Hematopoietic multipotent progenitor cell treated with erythropoietin and hydrocortisone succinate and interleukin-3 and kit ligand, for 6 days (in vitro differentiated cells): ENCODE data around the gene PLD1.
"Not testable (repeated sequence)": the region's sequence is repeated elsewhere in the genome, so short reads cannot be mapped to it uniquely, and the experiment has no call there.

Experiments
- DNase-seq: peaks from one replicate; pipeline ENCODE4 v3.0.0-alpha.2; 2015

Gene PLD1

DNA sequence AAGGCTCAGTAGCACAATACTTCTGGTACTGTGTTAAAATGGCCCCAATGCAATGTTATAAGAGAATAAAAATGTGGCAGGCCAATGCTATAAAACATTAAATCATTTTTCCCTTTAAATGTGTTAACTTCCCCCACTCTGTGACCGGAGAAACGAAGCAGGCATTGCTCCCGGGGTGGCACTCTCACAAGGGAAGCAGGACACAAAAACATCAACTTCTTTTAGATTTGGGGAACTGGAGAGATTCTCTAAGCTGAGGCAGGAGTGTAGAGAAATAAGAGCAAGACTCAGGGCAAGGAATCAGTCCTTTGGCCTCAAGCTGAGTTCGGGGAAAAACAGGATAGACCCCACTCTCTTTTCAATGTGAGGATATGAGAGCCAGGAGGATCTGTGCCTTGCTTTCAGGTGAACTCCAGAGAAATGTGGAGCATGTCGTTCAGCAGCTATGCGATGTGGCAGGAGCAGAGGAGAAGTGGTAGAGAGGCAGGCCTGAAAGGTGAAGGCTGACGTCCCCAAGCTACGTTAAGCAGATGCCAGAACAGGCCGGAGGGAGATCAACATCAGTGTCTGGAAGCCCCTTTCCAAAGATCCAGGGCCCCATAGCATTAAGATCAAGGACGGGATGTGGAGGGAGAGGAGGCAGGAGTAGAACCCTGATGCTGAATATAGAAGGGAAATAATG, 160.2 kb downstream of the PLD1 start:
- no peak for DNase-seq

DNA sequence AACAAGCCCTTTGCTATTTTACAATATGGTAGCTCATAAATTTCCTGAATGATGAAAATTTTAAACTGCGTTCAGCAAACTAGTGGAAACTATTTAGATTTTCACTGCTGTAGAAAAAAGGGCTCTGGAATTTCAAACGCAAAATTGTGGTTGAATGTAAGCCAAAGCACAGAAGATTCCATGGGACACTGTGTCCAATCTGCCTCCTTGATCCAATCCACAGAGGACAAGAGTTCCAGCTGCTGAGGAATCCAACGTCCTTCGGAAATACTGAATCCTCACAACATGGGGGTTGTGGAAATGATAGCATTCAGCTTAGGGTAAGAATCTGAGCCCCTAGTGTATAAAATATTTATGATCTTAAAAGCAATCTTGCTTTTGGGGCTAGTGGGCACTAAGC, 161.0 kb downstream of the PLD1 start:
- no peak for DNase-seq

DNA sequence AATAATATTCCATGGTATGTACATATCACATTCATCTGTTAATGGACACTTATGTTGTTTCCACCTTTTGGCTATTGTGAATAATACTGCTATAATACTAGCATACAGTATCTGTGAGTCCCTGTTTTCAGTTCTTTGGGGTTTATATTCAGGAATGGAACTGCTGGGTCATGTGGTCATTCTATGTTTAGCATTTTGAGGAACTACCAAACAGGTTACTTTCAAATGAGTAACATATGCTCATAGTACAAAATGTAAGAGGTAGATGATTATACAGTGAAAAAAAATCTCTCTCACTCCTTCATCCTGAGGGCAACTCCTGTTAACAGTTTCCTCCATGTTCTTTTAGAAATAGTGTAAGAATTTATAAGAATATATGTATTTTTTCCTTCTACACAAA, 162.2 kb downstream of the PLD1 start:
- DNase-seq, result no peak

DNA sequence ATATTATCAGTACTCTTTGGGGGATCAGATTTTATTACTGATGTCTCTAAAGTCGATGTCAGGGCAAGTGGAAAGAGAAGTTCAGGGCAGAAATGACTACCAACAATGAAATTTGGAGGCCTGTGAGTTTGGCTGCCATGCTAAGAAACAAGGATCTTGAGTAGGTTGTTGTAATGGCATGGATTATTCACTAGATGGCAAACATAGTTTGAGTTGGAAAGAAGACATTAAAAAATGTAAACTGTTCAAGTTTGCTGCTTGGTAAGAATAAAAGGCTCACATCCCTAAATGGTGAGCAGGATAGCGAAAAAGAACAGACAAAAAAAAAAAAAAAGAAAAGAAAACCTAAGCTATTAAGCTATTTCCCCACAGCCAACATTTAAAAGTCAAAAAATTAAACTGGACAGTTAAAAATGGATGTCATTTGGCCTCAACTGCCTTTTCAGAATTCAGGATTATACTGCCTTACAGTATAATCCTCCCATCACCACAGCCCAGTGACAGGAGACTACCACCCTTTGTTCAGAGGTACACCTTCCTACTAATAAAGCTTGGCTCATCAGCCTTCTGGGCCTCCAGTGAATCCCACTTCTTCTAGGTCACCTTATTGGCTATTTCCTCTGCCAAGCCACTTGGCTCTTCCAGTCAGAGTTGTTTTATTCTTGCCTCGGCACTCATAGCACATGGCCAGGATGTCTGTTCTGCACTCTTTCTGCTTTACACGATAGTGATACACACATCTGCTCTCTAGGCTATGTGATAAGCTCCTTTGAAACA, 163.7 kb downstream of the PLD1 start:
- DNase-seq, result peak; percentile 70

DNA sequence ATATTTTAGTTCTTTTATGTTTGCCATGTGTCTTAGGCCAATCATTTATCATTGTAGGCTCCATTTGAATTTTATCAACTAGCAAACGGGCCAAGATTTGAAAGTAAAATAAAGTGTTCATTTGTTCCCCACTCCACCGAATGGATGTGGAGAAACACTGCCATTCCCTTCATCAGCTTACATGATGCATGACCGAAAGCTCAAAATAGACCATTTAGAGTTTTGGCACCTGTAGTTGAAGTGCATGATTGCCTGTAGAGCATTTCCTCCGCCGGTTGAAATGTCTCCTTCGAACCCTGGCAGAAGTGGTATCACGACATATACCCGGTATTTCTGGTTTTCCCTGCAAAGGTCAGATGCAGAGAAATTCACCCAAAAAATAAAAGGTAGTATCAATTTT, 165.6 kb downstream of the PLD1 start:
- no peak for DNase-seq

DNA sequence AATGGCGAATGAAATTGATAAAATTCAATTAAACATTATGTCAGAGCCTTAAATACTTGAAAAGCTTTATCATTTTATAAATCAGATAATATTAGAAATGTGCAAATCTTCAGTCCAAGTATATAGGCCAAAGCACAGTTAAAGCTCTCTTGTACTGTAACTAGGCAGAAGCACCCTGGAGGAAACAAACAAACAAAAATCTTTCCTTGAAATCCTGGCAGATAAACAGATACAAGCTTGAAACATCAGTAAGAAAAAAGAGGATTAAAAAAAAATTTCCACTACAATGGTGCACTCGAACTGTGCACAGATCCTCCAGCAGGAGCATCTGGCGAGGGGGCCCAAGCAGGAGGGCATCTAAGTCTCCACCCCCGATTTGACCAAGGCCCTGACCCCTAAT, 166.6 kb downstream of the PLD1 start:
- DNase-seq, result no peak

DNA sequence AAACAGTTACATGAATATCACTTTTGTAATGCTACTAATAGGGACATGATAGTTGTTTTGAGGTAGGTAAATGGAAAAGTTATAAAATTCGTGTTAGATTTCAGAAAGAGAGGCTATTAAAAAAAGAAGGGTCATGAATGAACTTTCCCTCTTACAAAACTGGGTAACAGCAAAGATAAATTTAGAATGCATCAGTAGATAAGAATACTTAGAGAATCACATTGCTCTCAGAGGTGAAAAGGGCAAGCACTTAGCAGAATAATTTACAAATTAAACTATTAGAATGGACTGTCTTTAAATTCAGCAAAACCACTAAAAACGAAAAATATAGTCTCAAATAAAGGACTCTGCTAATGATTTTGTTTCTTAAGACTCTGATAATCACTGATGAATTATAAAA, 167.2 kb downstream of the PLD1 start:
- DNase-seq, result no peak

DNA sequence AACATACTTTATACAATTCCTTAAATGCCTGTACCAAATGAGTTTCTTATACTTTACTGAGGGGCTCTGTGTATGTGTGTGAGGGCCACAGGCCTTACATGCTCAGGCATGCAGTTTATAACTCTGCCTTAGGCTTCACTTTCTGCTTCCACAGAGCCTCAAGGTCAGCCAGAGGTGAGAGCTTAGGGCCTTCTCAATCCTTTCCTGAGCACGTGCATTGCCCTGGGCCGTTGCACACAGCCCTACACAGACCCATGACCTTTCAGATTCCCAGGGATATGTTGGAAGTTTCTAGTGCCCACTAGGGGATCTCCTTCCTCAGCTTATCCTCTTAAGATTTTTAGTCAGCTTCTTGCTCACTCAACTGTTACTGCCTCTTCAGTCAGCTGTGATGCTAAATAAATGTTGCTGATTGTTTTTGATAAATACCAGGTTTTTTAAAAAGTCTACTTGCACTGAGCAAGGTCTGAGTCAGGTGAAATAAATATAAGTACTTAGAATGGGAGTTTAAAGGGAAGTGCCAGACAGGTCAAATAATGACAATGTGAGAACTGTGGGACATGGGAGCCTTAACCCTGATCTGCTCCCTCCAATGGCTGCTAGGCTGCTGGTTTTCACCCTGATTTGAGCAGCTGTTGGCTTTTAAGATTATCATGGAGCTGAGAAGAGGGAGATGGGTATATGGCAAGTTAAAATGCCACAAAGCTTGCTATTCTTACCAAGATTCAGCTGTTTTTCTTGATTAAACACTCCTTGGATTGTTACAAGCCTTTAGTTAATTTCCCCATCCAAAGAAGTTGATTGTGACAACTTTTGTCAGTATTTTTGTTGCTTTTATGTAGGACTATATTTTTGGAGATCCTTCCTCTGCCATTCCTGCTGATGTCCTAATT, 169.5 kb downstream of the PLD1 start:
- DNase-seq, result no peak

DNA sequence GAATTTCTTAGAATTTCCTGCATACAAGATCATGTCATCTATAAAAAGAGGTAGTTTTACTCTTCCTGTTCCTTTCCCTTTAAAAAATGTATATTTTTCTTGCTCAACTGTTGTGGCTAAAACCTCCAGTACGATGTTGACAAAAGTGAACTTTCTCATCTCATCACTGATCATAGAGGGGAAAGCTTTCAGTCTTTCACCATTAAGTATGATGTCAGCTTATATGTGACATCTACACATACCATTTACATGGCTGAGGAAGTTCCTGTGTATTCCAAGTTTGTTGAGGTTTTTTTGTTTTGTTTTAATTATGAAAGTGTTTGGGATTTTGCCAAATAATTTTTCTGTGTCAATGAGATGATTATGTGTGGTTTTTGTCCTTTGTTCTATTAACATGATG, 173.6 kb downstream of the PLD1 start:
- peak; percentile 41 for DNase-seq

DNA sequence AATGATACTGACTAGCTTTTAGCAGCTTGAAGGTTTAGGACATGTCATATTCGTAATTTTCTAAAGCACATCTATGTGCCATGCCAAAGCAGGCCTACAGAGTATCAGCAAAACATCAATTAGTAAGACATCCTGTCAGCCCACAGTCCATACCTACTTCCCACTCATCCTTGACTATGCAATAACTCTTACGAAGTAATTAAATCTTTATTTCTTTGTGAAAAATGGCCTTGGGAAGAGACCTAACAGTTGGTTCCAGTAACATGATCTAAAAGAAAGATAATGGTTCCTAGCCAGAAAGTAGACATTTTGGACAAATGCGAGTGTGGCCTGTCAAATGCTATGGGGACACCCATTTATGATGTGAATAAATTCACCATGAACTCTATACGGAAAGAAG, 177.5 kb downstream of the PLD1 start:
- no peak for DNase-seq

DNA sequence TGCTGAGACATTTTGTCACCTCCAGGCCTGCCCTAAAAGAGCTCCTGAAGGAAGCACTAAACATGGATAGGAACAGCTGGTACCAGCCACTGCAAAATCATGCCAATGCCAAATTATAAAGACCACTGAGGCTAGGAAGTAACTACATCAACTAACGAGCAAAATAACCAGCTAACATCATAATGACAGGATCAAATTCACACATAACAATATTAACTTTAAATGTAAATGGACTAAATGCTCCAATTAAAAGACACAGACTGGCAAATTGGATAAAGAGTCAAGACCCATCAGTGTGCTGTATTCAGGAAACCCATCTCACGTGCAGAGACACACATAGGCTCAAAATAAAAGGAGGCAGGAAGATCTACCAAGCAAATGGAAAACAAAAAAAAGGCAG, 183.5 kb downstream of the PLD1 start:
- DNase-seq, result not testable (repeated sequence)

DNA sequence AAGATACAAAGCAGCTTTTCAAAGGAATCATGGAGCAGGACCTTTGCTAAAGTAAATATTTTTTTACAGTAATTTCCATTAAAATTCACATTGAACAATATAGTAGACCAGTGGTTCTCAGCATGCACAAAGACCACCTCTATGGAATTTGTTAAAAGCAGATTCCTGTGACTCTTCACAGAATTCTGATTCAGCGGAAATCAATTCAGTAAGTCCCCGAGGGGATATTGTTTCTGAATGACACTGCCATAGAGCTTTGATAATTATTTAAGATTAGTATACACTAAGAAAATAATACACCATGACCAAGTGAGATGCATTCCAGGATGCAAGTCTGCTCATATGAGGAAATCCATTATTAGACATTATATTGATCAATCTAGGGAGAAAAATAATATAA, 188.2 kb downstream of the PLD1 start:
- DNase-seq, result no peak

DNA sequence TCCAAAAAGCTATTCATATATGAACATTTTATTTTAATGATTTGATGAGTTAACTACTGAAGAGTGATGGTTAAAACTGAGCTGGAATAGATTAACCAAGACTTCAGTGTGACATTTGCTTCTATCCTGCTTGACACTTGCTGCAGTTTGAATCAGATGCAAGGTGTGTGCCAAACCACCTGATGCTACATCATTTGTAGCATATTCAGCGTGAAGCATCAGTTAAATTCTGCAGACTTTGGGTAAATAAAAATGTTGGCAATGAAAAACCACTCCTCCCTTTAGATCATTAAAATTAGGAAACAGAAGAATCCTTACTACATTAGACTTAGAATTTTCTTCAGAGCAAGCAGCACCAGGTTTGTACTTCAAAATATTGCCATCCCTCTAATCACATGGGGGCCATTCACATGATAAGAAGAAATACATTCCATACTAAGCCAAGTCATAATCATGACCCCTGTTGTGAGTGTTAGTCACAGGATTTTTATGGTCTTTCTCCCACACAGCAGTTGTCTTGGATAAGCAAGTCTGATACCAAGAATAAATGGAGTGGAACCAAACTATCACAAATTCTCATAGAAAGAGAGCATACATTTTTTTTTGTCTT, 189.4 kb downstream of the PLD1 start:
- peak; percentile 5 for DNase-seq

DNA sequence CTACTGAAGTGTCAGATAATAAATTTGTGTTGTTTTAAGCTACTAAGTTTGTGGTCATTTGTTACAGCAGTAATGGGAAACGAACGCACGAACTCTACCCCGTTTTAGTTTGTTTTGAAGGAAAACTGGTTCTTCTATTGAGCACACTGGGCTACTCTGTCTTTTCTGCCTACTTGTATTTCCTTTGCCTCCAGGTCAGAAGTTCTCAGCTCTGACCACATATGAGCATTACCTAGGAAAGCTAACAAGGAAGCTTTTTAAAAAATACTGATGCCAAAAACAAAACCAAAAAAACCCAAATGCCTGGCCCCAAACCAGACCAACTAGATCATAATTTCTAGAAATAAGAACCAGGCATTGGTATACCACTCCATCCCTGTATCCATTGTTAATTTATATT, 193.5 kb downstream of the PLD1 start:
- no peak for DNase-seq

DNA sequence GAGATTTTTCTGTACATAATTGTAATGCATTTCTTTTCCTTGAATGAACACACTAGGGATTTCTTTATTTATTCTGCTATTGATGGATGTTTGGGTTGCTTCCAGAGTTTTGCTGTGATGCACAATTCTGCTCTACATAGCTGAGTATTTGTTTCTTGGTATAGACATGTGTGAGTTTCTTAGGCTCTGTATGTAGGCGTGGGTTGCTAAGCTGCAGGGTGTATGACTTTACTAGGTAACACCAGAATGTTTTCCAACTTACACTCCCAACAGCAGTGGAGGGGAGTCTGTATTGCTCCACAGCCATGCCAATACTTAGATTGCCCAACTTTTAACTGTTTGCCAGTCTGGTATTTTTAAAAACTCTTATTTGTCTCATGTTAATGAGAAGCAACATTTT, 194.6 kb downstream of the PLD1 start:
- no peak for DNase-seq

DNA sequence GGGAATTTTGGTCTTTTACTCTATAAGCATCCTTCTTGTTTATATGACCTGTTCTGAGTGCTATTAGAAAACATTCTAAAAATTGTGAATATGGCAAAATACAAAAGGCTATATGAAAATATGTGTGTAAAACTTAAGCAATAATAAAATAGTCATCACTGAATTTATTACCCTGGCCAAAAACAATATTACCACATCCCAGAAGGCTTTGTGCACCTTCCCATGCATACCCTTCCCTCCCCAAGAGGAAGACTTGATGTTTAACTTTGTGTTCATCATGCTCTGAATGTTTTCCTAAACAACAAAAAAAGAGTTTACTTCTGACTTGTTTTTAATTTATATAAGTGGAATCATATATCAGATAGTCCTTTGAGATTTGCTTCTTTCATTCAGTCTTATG, 195.0 kb downstream of the PLD1 start:
- DNase-seq, result no peak

DNA sequence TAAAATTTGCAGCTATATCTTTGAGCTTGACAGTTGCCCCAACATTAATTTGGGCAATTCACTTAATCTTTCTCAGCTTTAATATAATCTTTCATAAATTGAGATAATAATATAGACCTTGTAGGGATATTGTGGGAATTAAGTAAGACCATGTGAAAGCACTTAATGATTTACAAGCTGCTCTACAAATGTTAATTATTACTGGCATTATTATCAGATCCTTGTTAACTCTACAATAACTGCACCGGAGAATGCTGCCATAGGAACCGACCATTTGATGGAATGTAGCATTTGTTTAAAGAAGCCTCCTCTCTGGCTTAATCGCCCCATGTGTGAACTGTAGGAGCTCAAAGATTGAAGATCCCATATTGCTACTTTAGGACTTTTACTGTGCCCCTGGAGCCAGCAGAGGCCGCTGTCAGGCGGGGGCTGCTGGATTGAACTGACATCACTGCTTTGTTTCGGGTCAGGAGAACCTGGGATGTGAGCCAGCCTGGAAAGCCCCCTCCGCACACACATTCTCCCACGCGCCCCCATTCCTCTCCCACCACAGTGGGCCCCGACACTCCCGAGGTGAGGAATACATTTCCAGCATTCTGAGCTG, 195.9 kb downstream of the PLD1 start:
- peak; percentile 46 for DNase-seq

DNA sequence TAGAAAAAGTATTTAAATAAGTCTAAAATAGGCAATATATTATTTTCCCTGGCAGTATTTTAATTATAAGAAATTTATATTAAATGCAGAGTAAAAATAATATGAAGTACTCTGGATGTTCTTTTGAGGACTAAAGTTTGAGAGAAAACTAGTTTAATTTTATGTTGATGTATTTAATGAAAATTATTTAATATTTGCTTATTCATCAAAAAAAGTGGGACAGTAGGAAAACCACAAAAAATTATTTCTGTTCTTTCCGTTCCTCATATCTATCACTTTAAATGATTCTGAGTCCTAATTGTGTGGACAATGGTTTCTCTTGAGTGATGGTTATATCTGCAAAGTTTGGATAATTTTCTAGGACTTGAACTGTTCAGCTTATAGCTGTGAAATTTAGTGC, 202.8 kb downstream of the PLD1 start:
- no peak for DNase-seq

DNA sequence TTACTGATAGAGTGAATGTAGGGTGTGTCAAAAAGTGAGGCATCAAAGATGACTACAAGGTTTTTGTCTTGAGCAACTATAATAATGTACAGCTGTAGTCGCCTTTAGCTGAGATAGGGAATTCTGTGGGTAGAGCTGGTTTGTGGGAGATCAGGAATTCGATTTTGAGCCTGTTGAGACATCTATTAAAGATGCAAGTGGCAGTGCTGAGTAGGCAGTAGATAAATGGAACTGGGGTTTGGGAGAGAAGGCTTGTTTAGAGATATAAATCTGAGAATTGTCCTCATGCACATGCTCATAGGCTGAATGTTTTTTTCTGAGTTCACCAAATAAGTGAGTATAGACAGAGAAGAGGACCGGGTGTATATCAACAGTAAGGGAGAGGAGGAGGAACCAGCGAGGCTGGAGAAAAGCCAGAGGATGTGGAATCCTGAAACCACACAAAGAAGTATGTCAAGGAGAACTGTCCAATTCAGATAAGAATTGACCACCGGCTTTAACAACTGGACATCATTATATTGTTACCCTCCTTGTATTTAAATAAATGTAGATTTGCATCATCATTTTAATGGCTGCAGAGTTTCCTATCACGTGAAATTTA, 204.0 kb downstream of the PLD1 start:
- peak; percentile 7 for DNase-seq

DNA sequence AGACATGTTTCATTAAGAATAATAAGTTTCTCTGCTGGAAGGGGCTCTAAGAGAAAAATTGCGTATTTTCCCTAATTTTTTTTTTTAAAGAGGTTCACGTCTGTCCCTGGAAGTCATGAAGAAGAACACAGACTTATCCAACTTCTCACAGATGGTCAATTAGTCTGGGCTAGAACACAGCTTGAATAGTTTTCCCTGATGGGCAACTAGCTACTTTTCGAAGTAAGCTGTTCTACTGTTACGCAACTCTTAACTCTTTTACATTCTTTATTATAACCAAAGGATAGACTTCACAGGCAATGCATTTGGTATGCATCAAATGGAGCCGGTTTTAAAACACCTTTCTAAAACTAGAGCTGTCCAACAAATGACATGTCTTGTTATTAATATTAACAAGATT, 205.9 kb downstream of the PLD1 start:
- DNase-seq, result no peak

DNA sequence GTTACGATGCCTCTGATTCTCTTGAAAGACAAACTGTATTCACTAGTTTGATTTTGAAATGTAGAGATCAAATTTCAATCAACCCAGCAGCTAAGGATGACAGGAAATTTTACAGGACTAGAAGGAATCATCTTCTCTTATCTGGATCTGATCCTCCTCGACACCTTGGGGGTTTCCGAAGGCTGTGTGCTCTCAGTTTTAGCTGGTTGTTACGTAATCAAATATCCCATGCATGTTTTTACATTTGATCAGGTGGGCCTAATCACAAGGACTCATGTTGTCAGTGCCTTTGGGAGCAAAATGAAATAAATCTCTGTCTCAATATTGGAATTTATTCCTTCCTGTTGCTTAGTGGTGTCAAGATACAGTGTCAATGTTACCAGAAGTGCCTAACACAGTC, 208.2 kb downstream of the PLD1 start:
- no peak for DNase-seq

DNA sequence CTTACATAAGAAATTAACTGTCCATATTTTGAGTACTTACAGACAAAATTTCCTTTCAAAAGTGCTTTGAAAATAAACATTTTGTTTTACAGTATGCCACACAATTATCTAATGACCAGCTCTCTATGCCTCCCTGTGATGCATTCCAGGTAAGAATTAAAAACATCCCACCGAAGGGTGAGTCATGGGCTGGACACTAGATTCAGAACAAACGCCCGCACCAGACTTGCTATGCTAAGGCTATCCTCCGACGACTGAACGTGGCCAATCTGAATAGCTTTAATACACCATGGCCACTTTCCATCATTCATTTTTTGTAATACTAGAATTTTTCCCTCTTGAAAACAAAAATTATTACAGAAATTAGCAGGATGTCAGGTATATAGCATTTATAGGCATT, 210.3 kb downstream of the PLD1 start:
- no peak for DNase-seq

DNA sequence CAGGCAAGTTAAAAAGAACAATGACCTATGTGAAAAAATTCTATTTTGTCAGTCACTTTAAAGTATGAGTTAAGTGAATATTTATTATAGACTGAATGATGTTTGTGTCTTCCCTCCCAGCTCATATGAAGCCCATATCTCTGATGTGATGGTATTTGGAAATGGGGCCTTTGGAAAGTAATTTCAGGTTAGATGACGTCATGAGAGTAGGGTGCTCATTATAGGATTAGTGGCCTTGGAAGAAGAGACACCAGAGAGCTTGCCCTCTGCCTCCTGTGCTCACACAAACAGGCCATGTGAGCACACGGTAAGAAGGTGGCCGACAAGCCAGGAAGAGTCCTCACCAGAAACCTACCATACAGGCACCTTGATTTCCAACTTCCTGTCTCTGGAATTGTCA, 211.3 kb downstream of the PLD1 start:
- DNase-seq, result no peak
